A673 (cell line): ENCODE results near the gene PARD3. TPM values are rescaled to one million over a fixed set of nuclear protein-coding genes. Genes with fewer than 3 reads are reported as not detected.
"Not testable (repeated sequence)": the region's sequence is repeated elsewhere in the genome, so short reads cannot be mapped to it uniquely, and the experiment has no call there.

Source experiments
- BruUV-seq: library from RNA; stranded (reverse); fragments of 400-500 nt; replicated peaks from 2 replicates; lab custom pipeline; 2021; lab: Mats Ljungman, UMichigan
- CTCF ChIA-PET: fragments of 300-600 bp; sonication (Branson Sonifier 250); formaldehyde crosslinking; loops from one replicate; lab custom pipeline; 2022; ENCODE audit warnings: antibody characterized with exemption; lab: Charles Lee
- POLR2A ChIA-PET: fragments of 300-600 bp; sonication (Branson Sonifier 250); formaldehyde crosslinking; loops from one replicate; lab custom pipeline; 2022; ENCODE audit warnings: antibody characterized with exemption; ENCODE audit not compliant: low non-redundant PET; lab: Charles Lee
- DNase-seq: peaks from one replicate; pipeline ENCODE4 v3.0.0-alpha.2; 2015; ENCODE audit warnings: low spot score
- H3K27ac ChIP-seq: fragments of 200-600 bp; sonication (generic); 2 replicates; pipeline ENCODE4 v1.5.1; 2016; ENCODE audit warnings: mixed run types, low read depth, mild to moderate bottlenecking, mixed read lengths, antibody characterized with exemption, low read length; ENCODE audit not compliant: poor library complexity, severe bottlenecking
- H3K27me3 ChIP-seq: fragments of 200-600 bp; sonication (generic); replicated peaks from 2 replicates; pipeline ENCODE4 v1.6.1; 2017; ENCODE audit warnings: mixed run types, low read depth, mild to moderate bottlenecking, mixed read lengths, antibody characterized with exemption, low read length; ENCODE audit not compliant: insufficient read depth, poor library complexity
- H3K36me3 ChIP-seq: fragments of 200-600 bp; sonication (generic); 2 replicates; pipeline ENCODE4 v1.6.1; 2016; ENCODE audit warnings: mixed run types, mild to moderate bottlenecking, mixed read lengths, antibody characterized with exemption, low read length; ENCODE audit not compliant: insufficient read depth, poor library complexity, severe bottlenecking
- H3K4me1 ChIP-seq: fragments of 200-600 bp; sonication (generic); 2 replicates; pipeline ENCODE4 v1.6.1; 2017; ENCODE audit warnings: mixed run types, mild to moderate bottlenecking, mixed read lengths, antibody characterized with exemption, low read length; ENCODE audit not compliant: insufficient read depth, poor library complexity, severe bottlenecking
- H3K4me3 ChIP-seq: fragments of 200-600 bp; sonication (generic); 2 replicates; pipeline ENCODE4 v1.5.1; 2016; ENCODE audit warnings: low read depth, mixed run types, mild to moderate bottlenecking, mixed read lengths, low read length; ENCODE audit not compliant: poor library complexity, severe bottlenecking
- H3K9me3 ChIP-seq: fragments of 200-600 bp; sonication (generic); 2 replicates; pipeline ENCODE4 v1.6.1; 2016; ENCODE audit warnings: mixed run types, low read depth, mild to moderate bottlenecking, mixed read lengths, antibody characterized with exemption, low read length; ENCODE audit not compliant: poor library complexity, severe bottlenecking
- EZH2 ChIP-seq: fragments of 200-600 bp; sonication (generic); IDR thresholded peaks from 2 replicates; pipeline ENCODE4 v1.6.1; 2017; ENCODE audit warnings: borderline replicate concordance, low read depth, mild to moderate bottlenecking, mixed read lengths, antibody characterized with exemption, low read length; ENCODE audit not compliant: poor library complexity, severe bottlenecking
- intact Hi-C: fragments of 100-400 bp; cut with micrococcal nuclease; formaldehyde crosslinking; loops from one replicate; pipeline ENCODE4 v1.10.0; 2022; ENCODE audit not compliant: unreplicated experiment
- total RNA-seq: library from RNA; stranded (reverse); gene quantifications from 2 replicates; pipeline ENCODE4 v1.2.3, GENCODE V29; 2021
- TF ChIP-seq, protein P1 (sequence below): fragments of 300-800, 200-600 bp; sonication (generic); conservative IDR thresholded peaks from 2 replicates; pipeline ENCODE4 v1.5.1; 2017; ENCODE audit warnings: low read depth, mild to moderate bottlenecking, antibody characterized with exemption, low read length, moderate library complexity, mixed read lengths

The PARD3 gene
- total RNA-seq, 1 experiment from 2014 or later: 28.0 TPM

DNA sequence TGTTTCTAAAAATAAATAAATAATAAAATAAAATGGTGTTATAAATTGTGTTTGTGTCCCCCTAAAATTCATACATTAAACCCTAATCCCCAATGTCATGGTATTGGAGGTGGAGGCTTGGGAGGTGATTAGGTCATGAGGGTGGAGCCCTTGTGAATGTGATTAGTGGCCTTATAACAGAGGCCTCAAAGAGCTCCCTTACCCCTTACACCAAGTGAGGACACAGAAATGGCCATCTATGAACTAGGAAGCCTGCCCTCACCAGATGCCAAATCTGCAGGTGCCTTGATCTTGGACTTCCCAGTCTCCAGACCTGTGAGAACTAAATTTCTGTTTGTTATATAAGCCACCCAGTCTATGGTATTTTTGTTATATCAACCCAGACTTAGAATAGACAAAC lies 738.7 kb downstream of the PARD3 start:
- ChIA-PET POLR2A (no interaction called here), CTCF (no interaction called here)
- no peak for DNase-seq
- H3K4me3 ChIP-seq: no peak overlapping the region
- H3K27me3 ChIP-seq: no peaks in the 10 kb centered on the region
- H3K9me3 ChIP-seq: no peaks in the 10 kb centered on the region
- H3K4me1 ChIP-seq: no peaks in the 10 kb centered on the region
- BruUV-seq: no TSS peak
- intact Hi-C loops: loop anchor here (10.0 kb wide), 1 partner anchor 742 kb away; the partner anchor contains the start of gene NRP1
- H3K27ac ChIP-seq: no peak overlapping the region
- TF ChIP-seq, protein P1, sequence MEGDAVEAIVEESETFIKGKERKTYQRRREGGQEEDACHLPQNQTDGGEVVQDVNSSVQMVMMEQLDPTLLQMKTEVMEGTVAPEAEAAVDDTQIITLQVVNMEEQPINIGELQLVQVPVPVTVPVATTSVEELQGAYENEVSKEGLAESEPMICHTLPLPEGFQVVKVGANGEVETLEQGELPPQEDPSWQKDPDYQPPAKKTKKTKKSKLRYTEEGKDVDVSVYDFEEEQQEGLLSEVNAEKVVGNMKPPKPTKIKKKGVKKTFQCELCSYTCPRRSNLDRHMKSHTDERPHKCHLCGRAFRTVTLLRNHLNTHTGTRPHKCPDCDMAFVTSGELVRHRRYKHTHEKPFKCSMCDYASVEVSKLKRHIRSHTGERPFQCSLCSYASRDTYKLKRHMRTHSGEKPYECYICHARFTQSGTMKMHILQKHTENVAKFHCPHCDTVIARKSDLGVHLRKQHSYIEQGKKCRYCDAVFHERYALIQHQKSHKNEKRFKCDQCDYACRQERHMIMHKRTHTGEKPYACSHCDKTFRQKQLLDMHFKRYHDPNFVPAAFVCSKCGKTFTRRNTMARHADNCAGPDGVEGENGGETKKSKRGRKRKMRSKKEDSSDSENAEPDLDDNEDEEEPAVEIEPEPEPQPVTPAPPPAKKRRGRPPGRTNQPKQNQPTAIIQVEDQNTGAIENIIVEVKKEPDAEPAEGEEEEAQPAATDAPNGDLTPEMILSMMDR: no peak
- no peak for TF ChIP-seq EZH2
- no peaks in the 10 kb centered on the region for H3K36me3 ChIP-seq

DNA sequence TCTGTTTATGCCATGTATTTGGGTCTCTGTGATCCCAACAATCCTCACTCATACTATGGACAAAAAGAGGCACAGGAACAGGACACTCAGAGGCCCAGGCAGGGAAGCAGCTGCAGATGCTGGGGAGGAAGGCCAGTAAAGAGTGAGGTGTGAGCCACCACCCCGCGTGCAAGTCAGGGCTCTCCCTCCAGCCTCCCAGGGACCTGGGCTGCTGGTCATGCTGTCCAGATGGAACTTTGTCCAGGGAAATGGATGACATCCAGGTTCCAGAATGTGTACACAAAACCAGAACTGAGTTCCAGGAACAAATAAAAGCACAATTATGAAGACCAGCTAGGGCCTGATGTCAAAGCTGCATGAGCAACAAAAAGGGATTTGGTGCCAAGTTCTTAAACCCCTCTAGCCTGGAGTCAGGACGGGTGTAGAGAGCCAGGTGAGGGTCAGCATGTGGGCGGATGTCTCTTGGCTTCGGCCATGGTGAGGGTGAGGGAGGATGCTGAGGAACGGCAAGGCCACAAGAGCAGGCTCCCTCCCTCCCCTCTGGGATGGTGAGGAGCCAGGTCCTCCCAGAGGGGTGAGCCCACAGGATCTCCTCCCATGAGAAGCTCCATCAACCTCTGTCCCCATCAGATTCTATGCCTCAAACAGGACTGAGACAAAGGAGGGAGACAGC lies 739.7 kb downstream of the PARD3 start:
- ChIA-PET CTCF (no interaction called here), POLR2A (no interaction called here)
- no peaks in the 10 kb centered on the region for H3K4me1 ChIP-seq
- DNase-seq: no peak
- no peak overlapping the region for H3K27ac ChIP-seq
- no peaks in the 10 kb centered on the region for H3K9me3 ChIP-seq
- no peak overlapping the region for H3K4me3 ChIP-seq
- no TSS peak for BruUV-seq
- no peaks in the 10 kb centered on the region for H3K27me3 ChIP-seq
- no peaks in the 10 kb centered on the region for H3K36me3 ChIP-seq
- intact Hi-C loops: loop anchor here (10.0 kb wide), 1 partner anchor 741 kb away; the partner anchor contains the start of gene NRP1
- TF ChIP-seq, protein P1: no peak
- TF ChIP-seq EZH2: no peak

DNA sequence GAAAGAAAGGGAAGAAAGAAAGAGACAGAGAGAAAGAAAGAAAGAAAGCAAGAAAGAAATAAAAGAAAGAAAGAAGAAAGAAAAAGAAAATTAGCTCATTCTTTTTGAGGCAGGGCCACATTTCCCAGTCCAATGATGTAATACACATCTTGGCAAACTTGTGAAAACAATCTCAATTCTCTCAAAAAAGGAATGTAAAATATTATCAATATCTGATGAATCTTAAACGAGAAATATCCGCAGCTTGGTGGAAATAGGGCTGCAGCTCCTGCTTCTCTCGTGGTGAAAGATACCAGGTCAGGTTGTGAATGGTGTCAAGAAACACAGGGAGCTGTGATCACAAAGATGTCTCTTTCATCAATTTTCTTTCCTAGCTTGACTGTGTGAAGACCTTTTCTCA lies 741.0 kb downstream of the PARD3 start:
- Histone ChIP-seq H3K4me1 (no peaks in the 10 kb centered on the region), H3K4me3 (no peak overlapping the region), H3K27ac (no peak overlapping the region), H3K36me3 (no peaks in the 10 kb centered on the region), H3K9me3 (no peaks in the 10 kb centered on the region), H3K27me3 (no peaks in the 10 kb centered on the region)
- ChIA-PET CTCF (no interaction called here), POLR2A (no interaction called here)
- no TSS peak for BruUV-seq
- TF ChIP-seq, protein P1: no peak
- TF ChIP-seq EZH2: no peak
- intact Hi-C loops: loop anchor here (10.0 kb wide), 1 partner anchor 739 kb away; the partner anchor contains the start of gene NRP1
- no peak for DNase-seq

DNA sequence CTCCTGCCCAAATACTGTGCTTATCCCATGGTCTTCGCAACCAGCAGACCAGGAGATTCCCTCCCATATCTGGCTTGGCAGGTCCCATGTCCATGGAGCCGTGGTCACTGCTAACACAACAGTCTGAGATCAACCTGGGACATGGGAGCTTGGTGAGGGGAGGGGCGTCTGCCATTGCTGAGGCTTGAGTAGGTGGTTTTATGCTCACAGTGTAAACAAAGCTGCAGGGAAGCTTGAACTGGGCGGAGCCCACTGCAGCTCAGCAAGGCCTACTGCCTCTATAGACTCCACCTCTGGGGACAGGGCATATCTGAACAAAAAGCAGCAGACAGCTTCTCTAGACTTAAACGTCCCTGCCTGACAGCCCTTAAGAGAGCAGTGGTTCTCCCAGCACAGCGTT lies 747.4 kb downstream of the PARD3 start:
- CTCF ChIA-PET, intact Hi-C loops, H3K36me3 ChIP-seq: not testable (repeated sequence)

More for the DNA sequence above, 747.4 kb downstream of the PARD3 start:
- H3K27ac ChIP-seq, DNase-seq, BruUV-seq, H3K4me3 ChIP-seq, H3K4me1 ChIP-seq, H3K27me3 ChIP-seq, H3K9me3 ChIP-seq, POLR2A ChIA-PET: not testable (repeated sequence)
